HG03378 (cell line): ENCODE results near the gene TRAPPC2L.
A peak's percentile ranks its signal among the peaks of the same experiment; 100 is the strongest.

Experiments used
- ATAC-seq: cut with Tn5 transposase; IDR thresholded peaks from one replicate; pipeline ENCODE4 v1.9.1; 2021; ENCODE audit warnings: mild to moderate bottlenecking, moderate library complexity; ENCODE audit not compliant: unreplicated experiment

The TRAPPC2L gene

GRCh38 chr16:88856828-88857727 lies at the start of gene TRAPPC2L, which contains the start of gene GALNS:
TRAPPC2L (plus strand) TSS chr16:88857127; CDS start chr16:88857151, 24 bp downstream.
GALNS (minus strand) TSS chr16:88856947; CDS start chr16:88856877, 70 bp downstream.
- ATAC-seq = peak; percentile 54

GRCh38 chr16:88807142-88807625 lies 49.7 kb upstream of the TRAPPC2L start:
- no peak for ATAC-seq

GRCh38 chr16:88807626-88808453 lies 49.1 kb upstream of the TRAPPC2L start:
- ATAC-seq = no peak

- ATAC-seq = no peak
Observed at GRCh38 chr16:88809068-88809675, 47.8 kb upstream of the TRAPPC2L start.

GRCh38 chr16:88809676-88810165 lies 47.2 kb upstream of the TRAPPC2L start:
- no peak for ATAC-seq

GRCh38 chr16:88810166-88810911 lies 46.6 kb upstream of the TRAPPC2L start:
- ATAC-seq = no peak

- peak; percentile 31 for ATAC-seq
Observed at GRCh38 chr16:88810912-88811768, 45.8 kb upstream of the TRAPPC2L start.

- peak; percentile 52 for ATAC-seq
Observed at GRCh38 chr16:88811769-88812512, 45.0 kb upstream of the TRAPPC2L start, which contains the start of gene APRT. APRT (minus strand) TSS chr16:88811928; CDS start chr16:88811899, 29 bp downstream.

- ATAC-seq = no peak
Observed at GRCh38 chr16:88812513-88813268, 44.2 kb upstream of the TRAPPC2L start.

- no peak for ATAC-seq
Observed at GRCh38 chr16:88813269-88814143, 43.4 kb upstream of the TRAPPC2L start.

GRCh38 chr16:88814144-88814502 lies 42.8 kb upstream of the TRAPPC2L start:
- ATAC-seq = no peak

- ATAC-seq = no peak
Observed at GRCh38 chr16:88815227-88815626, 41.7 kb upstream of the TRAPPC2L start.

- ATAC-seq = no peak
Observed at GRCh38 chr16:88815901-88816589, 40.9 kb upstream of the TRAPPC2L start.

GRCh38 chr16:88816736-88817535 lies 40.0 kb upstream of the TRAPPC2L start:
- ATAC-seq = no peak
